ENCODE measurements around the gene RTL9. TPM values are rescaled to one million over a fixed set of nuclear protein-coding genes. Genes with fewer than 3 reads are reported as not detected.
A peak's percentile ranks its signal among the peaks of the same experiment; 100 is the strongest.

RTL9 gene
- total and polyA plus RNA-seq, 2 donors (not counting 1 experiment from before 2014, with no cell fraction given) = 0.09 to 0.17 TPM

DNA sequence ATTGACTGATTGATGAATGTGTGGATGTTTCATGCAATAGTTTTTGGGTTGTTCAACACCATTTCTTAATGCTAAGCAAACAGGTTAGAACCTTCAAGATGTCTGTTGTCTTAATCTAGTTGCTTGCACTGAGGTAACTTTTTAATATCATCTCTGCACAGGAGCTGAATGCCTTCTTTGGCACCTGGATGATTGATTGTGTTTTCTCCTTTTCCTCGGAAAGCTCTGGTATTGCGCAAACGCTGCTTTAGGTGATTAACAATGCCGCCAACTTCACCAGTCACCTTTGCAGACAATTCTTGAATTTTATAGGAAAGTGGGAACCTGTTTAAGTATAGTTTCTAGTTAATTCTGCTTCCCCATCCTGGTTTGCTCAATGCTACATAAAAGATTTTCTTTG, 48.2 kb downstream of the RTL9 start:
- TF ChIP-seq, protein P1, sequence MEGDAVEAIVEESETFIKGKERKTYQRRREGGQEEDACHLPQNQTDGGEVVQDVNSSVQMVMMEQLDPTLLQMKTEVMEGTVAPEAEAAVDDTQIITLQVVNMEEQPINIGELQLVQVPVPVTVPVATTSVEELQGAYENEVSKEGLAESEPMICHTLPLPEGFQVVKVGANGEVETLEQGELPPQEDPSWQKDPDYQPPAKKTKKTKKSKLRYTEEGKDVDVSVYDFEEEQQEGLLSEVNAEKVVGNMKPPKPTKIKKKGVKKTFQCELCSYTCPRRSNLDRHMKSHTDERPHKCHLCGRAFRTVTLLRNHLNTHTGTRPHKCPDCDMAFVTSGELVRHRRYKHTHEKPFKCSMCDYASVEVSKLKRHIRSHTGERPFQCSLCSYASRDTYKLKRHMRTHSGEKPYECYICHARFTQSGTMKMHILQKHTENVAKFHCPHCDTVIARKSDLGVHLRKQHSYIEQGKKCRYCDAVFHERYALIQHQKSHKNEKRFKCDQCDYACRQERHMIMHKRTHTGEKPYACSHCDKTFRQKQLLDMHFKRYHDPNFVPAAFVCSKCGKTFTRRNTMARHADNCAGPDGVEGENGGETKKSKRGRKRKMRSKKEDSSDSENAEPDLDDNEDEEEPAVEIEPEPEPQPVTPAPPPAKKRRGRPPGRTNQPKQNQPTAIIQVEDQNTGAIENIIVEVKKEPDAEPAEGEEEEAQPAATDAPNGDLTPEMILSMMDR (conservative IDR thresholded peaks at IDR 0.05 in 1 of 2, IDR thresholded peaks at IDR 0.05 in 1 of 2; ENCODE audit: low read depth in 1 of 2, low read length in 2 of 2) = no peak
- TF ChIP-seq EZH2 (IDR thresholded peaks at IDR 0.05; ENCODE audit: low read length, missing control alignments) = no peak
- no peak for DNase-seq (ENCODE audit: low read depth in 2 of 2)
- Histone ChIP-seq H3K4me3 (replicated peaks in 1 of 4; ENCODE audit: control extremely low read depth in 1 of 4, insufficient read depth in 1 of 4, low read depth in 3 of 4, low read length in 4 of 4) (no peak overlapping the region), H3K27ac (ENCODE audit: insufficient read depth, low read length) (no peak overlapping the region), H3K9me3 (ENCODE audit: control insufficient read depth, insufficient read depth, low read depth, low read length) (no peaks in the 10 kb centered on the region), H3K36me3 (ENCODE audit: control insufficient read depth, insufficient read depth, low read length) (no peaks in the 10 kb centered on the region), H4K20me1 (ENCODE audit: control insufficient read depth, extremely low read depth, insufficient read depth, low read length) (no peaks in the 10 kb centered on the region), H3K4me1 (ENCODE audit: control insufficient read depth, extremely low read depth, insufficient read depth, low read length) (peaks cover 10% of the 10 kb centered on the region), H2AFZ (ENCODE audit: low read length) (no peak overlapping the region), H3K9ac (ENCODE audit: insufficient read depth, low read length) (no peak overlapping the region), H3K79me2 (ENCODE audit: control insufficient read depth, insufficient read depth, low read length) (no peaks in the 10 kb centered on the region), H3K4me2 (ENCODE audit: extremely low read depth, insufficient read depth, low read length) (no peak overlapping the region), H3K27me3 (ENCODE audit: control insufficient read depth, insufficient read depth, low read length) (no peaks in the 10 kb centered on the region)

DNA sequence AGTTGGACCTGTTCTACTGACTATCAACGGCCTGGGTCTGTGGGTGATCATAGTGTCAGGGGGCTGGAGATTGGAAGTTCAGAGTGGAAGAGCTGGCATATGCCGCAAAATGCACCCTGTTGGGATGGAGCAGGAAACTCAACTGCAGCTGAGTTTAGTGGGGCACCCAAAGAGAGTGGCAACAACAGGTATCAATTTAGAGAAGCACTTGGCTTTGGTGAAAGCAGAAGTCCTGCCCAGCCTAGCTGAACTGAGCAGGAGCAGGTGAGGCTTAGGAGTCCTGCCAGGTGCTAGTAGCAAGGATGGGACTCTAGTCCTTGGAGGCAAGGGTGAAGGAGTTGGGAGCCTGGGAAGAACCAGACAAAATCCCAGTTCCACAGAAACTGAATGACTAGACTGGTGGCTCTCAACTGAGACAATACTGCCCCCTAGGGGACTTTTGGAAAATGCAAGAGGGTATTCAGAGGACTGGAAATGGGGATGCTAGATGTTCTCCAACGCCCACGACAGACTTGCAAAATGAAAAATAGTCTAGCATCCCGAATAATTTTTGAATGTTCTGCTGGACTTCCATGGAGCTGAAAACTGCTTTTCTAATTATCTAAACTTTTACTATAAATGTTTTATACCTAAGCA, 49.4 kb downstream of the RTL9 start:
- Histone ChIP-seq H3K27ac (ENCODE audit: insufficient read depth, low read length) (no peak overlapping the region), H3K9me3 (ENCODE audit: control insufficient read depth, insufficient read depth, low read depth, low read length) (no peaks in the 10 kb centered on the region), H3K4me2 (ENCODE audit: extremely low read depth, insufficient read depth, low read length) (no peak overlapping the region), H4K20me1 (ENCODE audit: control insufficient read depth, extremely low read depth, insufficient read depth, low read length) (no peaks in the 10 kb centered on the region), H3K4me1 (ENCODE audit: control insufficient read depth, extremely low read depth, insufficient read depth, low read length) (peaks cover 6% of the 10 kb centered on the region), H3K79me2 (ENCODE audit: control insufficient read depth, insufficient read depth, low read length) (no peaks in the 10 kb centered on the region), H3K4me3 (replicated peaks in 1 of 4; ENCODE audit: control extremely low read depth in 1 of 4, insufficient read depth in 1 of 4, low read depth in 3 of 4, low read length in 4 of 4) (no peak overlapping the region), H3K9ac (ENCODE audit: insufficient read depth, low read length) (no peak overlapping the region), H3K27me3 (ENCODE audit: control insufficient read depth, insufficient read depth, low read length) (no peaks in the 10 kb centered on the region), H2AFZ (ENCODE audit: low read length) (no peak overlapping the region), H3K36me3 (ENCODE audit: control insufficient read depth, insufficient read depth, low read length) (no peaks in the 10 kb centered on the region)
- TF ChIP-seq EZH2 (IDR thresholded peaks at IDR 0.05; ENCODE audit: low read length, missing control alignments) = no peak
- TF ChIP-seq, protein P1 (conservative IDR thresholded peaks at IDR 0.05 in 1 of 2, IDR thresholded peaks at IDR 0.05 in 1 of 2; ENCODE audit: low read depth in 1 of 2, low read length in 2 of 2) = peak; percentile 61 to 64
- DNase-seq (ENCODE audit: low read depth in 2 of 2) = peak in 1 of 2 donors; percentile 72

Other genes starting within 250 kb of the RTL9 start
- 7.6 and 8.5 TPM in 2 replicates for gene AMMECR1, start 40.8 kb upstream of the RTL9 start, total RNA-seq
- 9.2 and 12.4 TPM in 2 replicates for gene AMMECR1, start 40.8 kb upstream of the RTL9 start, polyA plus RNA-seq